HL-60 (cell line): Measurements from ENCODE around the gene MBLAC1.

ENCODE experiments used
- GABPA ChIP-seq: IDR thresholded peaks from 2 replicates; pipeline ENCODE4 v1.6.1; 2012; ENCODE audit warnings: low read depth
- POLR2AphosphoS5 ChIP-seq: IDR thresholded peaks from 2 replicates; pipeline ENCODE4 v1.6.1; 2012; ENCODE audit warnings: low read depth
- SPI1 ChIP-seq: IDR thresholded peaks from 2 replicates; pipeline ENCODE4 v1.6.1; 2012; ENCODE audit warnings: low read depth, mild to moderate bottlenecking, borderline replicate concordance
- TF ChIP-seq, protein P1 (sequence below): IDR thresholded peaks from one replicate; pipeline ENCODE4 v1.5.1; 2011; ENCODE audit warnings: low read length, control low read depth, inconsistent platforms; ENCODE audit not compliant: insufficient read depth
- TF ChIP-seq, protein P2 (sequence below): IDR thresholded peaks from 2 replicates; pipeline ENCODE4 v1.6.1; 2012; ENCODE audit warnings: low read depth; ENCODE audit not compliant: insufficient replicate concordance

DNA sequence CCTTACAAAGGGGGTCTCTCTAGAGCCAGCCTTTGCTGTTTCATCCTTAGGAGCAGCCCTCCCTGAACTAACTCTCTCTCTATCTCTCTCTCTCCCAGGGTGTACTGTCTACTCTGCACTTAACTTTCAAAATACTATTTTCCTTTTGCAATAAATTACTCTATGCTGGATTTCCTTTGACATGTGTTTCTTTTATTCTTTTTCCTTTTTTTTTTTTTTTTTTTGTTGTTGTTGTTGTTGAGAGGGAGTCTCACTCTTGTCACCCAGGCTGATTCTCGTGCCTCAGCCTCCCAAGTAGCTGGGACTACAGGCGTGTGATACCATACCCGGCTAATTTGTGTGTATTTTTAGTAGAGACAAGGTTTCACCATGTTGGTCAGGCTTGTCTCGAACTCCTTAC lies 43.8 kb upstream of the MBLAC1 start:
- TF ChIP-seq, protein P1, sequence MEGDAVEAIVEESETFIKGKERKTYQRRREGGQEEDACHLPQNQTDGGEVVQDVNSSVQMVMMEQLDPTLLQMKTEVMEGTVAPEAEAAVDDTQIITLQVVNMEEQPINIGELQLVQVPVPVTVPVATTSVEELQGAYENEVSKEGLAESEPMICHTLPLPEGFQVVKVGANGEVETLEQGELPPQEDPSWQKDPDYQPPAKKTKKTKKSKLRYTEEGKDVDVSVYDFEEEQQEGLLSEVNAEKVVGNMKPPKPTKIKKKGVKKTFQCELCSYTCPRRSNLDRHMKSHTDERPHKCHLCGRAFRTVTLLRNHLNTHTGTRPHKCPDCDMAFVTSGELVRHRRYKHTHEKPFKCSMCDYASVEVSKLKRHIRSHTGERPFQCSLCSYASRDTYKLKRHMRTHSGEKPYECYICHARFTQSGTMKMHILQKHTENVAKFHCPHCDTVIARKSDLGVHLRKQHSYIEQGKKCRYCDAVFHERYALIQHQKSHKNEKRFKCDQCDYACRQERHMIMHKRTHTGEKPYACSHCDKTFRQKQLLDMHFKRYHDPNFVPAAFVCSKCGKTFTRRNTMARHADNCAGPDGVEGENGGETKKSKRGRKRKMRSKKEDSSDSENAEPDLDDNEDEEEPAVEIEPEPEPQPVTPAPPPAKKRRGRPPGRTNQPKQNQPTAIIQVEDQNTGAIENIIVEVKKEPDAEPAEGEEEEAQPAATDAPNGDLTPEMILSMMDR = no peak
- TF ChIP-seq, protein P2, sequence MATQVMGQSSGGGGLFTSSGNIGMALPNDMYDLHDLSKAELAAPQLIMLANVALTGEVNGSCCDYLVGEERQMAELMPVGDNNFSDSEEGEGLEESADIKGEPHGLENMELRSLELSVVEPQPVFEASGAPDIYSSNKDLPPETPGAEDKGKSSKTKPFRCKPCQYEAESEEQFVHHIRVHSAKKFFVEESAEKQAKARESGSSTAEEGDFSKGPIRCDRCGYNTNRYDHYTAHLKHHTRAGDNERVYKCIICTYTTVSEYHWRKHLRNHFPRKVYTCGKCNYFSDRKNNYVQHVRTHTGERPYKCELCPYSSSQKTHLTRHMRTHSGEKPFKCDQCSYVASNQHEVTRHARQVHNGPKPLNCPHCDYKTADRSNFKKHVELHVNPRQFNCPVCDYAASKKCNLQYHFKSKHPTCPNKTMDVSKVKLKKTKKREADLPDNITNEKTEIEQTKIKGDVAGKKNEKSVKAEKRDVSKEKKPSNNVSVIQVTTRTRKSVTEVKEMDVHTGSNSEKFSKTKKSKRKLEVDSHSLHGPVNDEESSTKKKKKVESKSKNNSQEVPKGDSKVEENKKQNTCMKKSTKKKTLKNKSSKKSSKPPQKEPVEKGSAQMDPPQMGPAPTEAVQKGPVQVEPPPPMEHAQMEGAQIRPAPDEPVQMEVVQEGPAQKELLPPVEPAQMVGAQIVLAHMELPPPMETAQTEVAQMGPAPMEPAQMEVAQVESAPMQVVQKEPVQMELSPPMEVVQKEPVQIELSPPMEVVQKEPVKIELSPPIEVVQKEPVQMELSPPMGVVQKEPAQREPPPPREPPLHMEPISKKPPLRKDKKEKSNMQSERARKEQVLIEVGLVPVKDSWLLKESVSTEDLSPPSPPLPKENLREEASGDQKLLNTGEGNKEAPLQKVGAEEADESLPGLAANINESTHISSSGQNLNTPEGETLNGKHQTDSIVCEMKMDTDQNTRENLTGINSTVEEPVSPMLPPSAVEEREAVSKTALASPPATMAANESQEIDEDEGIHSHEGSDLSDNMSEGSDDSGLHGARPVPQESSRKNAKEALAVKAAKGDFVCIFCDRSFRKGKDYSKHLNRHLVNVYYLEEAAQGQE = no peak
- TF ChIP-seq POLR2AphosphoS5 (no peak), GABPA (no peak), SPI1 (no peak)
